Fibroblast of lung (primary cell): ENCODE data around the gene RB1.

Experiments used
- EZH2 ChIP-seq: IDR thresholded peaks from 2 replicates; pipeline ENCODE4 v1.5.1; 2012; ENCODE audit warnings: low read length, control low read depth, mild to moderate bottlenecking; ENCODE audit errors: missing control alignments
- TF ChIP-seq, protein P1 (sequence below), 2 donors: IDR thresholded peaks in 1 of 2; conservative IDR thresholded peaks in 1 of 2; 1 replicate in 1 of 2; 2 replicates in 1 of 2; pipeline ENCODE4 v1.5.1; 2011 to 2012; ENCODE audit warnings: low read length in 2 of 2, control low read depth in 1 of 2, inconsistent platforms in 1 of 2, low read depth in 1 of 2, mild to moderate bottlenecking in 1 of 2

DNA sequence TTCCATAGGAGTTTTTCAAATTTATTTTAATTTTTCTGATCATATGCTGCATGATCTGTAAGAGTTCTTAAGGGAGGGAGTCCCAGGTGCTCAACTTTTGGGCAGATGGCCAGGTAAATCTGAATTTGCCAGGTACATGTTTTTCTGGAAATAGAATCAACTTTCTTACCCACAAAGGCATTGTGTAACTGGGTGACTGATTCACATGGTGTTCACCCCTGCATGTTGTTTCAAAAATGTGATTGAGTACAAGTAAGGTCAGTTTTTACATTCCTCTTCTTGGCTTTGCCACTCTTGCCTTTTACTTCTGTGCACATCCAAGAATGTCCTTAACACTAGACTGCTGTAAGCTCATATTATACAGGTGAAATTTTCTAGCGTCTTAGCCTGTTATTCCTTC is 30.4 kb downstream of the RB1 start:
- TF ChIP-seq EZH2, result no peak
- TF ChIP-seq, protein P1, sequence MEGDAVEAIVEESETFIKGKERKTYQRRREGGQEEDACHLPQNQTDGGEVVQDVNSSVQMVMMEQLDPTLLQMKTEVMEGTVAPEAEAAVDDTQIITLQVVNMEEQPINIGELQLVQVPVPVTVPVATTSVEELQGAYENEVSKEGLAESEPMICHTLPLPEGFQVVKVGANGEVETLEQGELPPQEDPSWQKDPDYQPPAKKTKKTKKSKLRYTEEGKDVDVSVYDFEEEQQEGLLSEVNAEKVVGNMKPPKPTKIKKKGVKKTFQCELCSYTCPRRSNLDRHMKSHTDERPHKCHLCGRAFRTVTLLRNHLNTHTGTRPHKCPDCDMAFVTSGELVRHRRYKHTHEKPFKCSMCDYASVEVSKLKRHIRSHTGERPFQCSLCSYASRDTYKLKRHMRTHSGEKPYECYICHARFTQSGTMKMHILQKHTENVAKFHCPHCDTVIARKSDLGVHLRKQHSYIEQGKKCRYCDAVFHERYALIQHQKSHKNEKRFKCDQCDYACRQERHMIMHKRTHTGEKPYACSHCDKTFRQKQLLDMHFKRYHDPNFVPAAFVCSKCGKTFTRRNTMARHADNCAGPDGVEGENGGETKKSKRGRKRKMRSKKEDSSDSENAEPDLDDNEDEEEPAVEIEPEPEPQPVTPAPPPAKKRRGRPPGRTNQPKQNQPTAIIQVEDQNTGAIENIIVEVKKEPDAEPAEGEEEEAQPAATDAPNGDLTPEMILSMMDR (conservative IDR thresholded peaks at IDR 0.05 in 1 of 2, IDR thresholded peaks at IDR 0.05 in 1 of 2; ENCODE audit: low read depth in 1 of 2, low read length in 2 of 2), result no peak
